Endothelial cell of umbilical vein (primary cell): Measurements from ENCODE around the gene SHISA2.

ENCODE experiments used
- EZH2 ChIP-seq: IDR thresholded peaks from 2 replicates; pipeline ENCODE4 v1.6.1; 2012; ENCODE audit warnings: borderline replicate concordance, low read depth, mild to moderate bottlenecking, moderate library complexity, low read length, inconsistent platforms; ENCODE audit not compliant: severe bottlenecking
- FOS ChIP-seq: IDR thresholded peaks from 2 replicates; pipeline ENCODE4 v1.6.1; 2011; ENCODE audit warnings: mild to moderate bottlenecking, low read length, moderate library complexity, borderline replicate concordance; ENCODE audit not compliant: insufficient read depth
- GATA2 ChIP-seq: IDR thresholded peaks from 2 replicates; pipeline ENCODE4 v1.7.0; 2011; ENCODE audit warnings: low read depth, mild to moderate bottlenecking, moderate library complexity, mixed read lengths, low read length; ENCODE audit not compliant: insufficient read length, insufficient read depth
- JUN ChIP-seq: IDR thresholded peaks from 2 replicates; pipeline ENCODE4 v1.6.1; 2011; ENCODE audit warnings: borderline replicate concordance, low read depth; ENCODE audit not compliant: insufficient read length, insufficient read depth
- MYC ChIP-seq: IDR thresholded peaks from one replicate; pipeline ENCODE4 v1.6.1; 2011; ENCODE audit warnings: mild to moderate bottlenecking, low read depth, low read length
- POLR2A ChIP-seq: IDR thresholded peaks from 2 replicates; pipeline ENCODE4 v1.6.1; 2012; ENCODE audit warnings: low read depth, mild to moderate bottlenecking, control low read depth, low read length
- POLR2AphosphoS5 ChIP-seq: IDR thresholded peaks from 2 replicates; pipeline ENCODE4 v1.6.1; 2012; ENCODE audit warnings: low read depth, mild to moderate bottlenecking, control low read depth, low read length, moderate library complexity; ENCODE audit not compliant: insufficient read depth
- TF ChIP-seq, protein P1 (sequence below), 2 donors: IDR thresholded peaks; 1 replicate in 1 of 2; 2 replicates in 1 of 2; pipeline ENCODE4 v1.5.1; 2011; ENCODE audit warnings: low read length in 2 of 2, mild to moderate bottlenecking in 2 of 2, moderate library complexity in 2 of 2, control low read depth in 1 of 2, inconsistent platforms in 1 of 2, low read depth in 1 of 2; ENCODE audit not compliant: insufficient read depth in 1 of 2; ENCODE audit errors: extremely low read depth in 1 of 2
- TF ChIP-seq, protein P2 (sequence below): IDR thresholded peaks from 2 replicates; pipeline ENCODE4 v1.6.1; 2011; ENCODE audit not compliant: insufficient read depth, insufficient read length

DNA sequence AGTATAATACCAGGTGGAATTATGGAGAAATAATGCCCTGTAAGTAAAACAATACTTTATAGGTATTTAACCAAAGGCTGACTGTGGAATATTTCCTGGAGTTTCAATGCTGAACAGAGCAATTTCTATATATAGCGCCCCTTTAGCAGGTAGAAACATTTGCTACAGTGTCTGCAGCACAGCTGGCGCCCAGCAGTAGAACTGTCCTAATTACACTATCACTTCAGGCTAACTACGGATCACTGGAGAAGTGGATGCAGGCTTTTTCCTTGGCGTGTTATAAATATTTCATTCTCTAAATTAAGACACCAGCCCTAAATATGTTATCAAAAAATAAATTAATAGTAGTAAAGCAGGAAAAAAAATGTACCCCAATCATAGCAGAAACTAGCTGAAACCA lies 3.1 kb downstream of the SHISA2 start:
- TF ChIP-seq POLR2AphosphoS5 (no peak), POLR2A (no peak), EZH2 (no peak), MYC (no peak), JUN (no peak), GATA2 (no peak), FOS (no peak)
- TF ChIP-seq, protein P1, sequence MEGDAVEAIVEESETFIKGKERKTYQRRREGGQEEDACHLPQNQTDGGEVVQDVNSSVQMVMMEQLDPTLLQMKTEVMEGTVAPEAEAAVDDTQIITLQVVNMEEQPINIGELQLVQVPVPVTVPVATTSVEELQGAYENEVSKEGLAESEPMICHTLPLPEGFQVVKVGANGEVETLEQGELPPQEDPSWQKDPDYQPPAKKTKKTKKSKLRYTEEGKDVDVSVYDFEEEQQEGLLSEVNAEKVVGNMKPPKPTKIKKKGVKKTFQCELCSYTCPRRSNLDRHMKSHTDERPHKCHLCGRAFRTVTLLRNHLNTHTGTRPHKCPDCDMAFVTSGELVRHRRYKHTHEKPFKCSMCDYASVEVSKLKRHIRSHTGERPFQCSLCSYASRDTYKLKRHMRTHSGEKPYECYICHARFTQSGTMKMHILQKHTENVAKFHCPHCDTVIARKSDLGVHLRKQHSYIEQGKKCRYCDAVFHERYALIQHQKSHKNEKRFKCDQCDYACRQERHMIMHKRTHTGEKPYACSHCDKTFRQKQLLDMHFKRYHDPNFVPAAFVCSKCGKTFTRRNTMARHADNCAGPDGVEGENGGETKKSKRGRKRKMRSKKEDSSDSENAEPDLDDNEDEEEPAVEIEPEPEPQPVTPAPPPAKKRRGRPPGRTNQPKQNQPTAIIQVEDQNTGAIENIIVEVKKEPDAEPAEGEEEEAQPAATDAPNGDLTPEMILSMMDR (IDR thresholded peaks at IDR 0.05; ENCODE audit: extremely low read depth in 1 of 2, insufficient read depth in 1 of 2, low read depth in 1 of 2, low read length in 2 of 2): no peak
- TF ChIP-seq, protein P2, sequence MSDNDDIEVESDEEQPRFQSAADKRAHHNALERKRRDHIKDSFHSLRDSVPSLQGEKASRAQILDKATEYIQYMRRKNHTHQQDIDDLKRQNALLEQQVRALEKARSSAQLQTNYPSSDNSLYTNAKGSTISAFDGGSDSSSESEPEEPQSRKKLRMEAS: no peak
